ENCODE data around the gene RNF217.

Gene RNF217

DNA sequence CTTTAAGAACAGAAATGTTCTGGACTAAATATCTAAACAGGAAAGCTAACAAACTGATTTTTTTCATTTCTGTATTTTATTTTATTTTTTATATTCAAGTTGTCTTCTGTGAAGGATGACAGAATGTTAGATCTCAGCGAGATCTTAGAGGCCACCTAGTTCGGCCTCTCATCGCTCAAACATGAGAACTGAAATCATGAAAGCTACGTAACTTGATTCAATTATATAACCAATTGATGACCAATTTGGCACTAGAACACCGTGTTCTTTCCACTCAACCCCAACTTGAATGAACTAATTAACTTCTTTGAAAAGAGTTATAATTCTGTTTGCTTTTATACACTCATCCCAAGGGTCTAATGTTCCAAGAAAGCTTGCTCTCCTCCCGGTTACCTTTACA lies 24.6 kb upstream of the RNF217 start (continued):
- TF ChIP-seq PPARA (CRISPR knock-in tag; IDR thresholded peaks at IDR 0.05; ENCODE audit: borderline replicate concordance) = no peak

DNA sequence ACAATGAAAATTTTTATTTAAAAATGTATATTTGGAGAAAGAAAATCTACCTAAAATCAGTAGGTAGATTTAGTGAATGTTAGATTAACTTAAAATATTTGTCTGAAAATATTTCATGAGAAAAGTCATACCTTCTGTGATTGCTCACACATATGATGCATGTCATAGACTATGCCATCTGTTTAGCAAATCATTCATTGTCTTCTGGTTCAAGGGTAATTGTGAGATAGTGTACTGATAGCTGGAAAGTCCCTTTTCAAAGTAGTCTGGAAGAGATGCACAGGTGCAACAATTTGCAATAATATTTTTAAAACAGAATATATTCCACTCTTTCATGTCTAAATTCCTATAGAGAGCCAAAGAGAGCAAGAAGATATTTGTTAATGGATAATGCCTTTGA lies 21.0 kb upstream of the RNF217 start:
- no peak for TF ChIP-seq CSDC2 (CRISPR knock-in tag; IDR thresholded peaks at IDR 0.05)
- TF ChIP-seq, protein P1, sequence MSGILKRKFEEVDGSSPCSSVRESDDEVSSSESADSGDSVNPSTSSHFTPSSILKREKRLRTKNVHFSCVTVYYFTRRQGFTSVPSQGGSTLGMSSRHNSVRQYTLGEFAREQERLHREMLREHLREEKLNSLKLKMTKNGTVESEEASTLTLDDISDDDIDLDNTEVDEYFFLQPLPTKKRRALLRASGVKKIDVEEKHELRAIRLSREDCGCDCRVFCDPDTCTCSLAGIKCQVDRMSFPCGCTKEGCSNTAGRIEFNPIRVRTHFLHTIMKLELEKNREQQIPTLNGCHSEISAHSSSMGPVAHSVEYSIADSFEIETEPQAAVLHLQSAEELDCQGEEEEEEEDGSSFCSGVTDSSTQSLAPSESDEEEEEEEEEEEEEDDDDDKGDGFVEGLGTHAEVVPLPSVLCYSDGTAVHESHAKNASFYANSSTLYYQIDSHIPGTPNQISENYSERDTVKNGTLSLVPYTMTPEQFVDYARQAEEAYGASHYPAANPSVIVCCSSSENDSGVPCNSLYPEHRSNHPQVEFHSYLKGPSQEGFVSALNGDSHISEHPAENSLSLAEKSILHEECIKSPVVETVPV (CRISPR knock-in tag; IDR thresholded peaks at IDR 0.05) = no peak
- no peak for TF ChIP-seq OSR1 (CRISPR knock-in tag; IDR thresholded peaks at IDR 0.05)
- TF ChIP-seq GLIS3 (CRISPR knock-in tag; IDR thresholded peaks at IDR 0.05) = no peak
- no peak for TF ChIP-seq RARB (CRISPR knock-in tag; IDR thresholded peaks at IDR 0.05)
- no peak for TF ChIP-seq ZNF8 (CRISPR knock-in tag; IDR thresholded peaks at IDR 0.05)
- TF ChIP-seq ZC3H10 (CRISPR knock-in tag; IDR thresholded peaks at IDR 0.05) = no peak
- TF ChIP-seq ZFP3 (CRISPR knock-in tag; IDR thresholded peaks at IDR 0.05) = no peak
- TF ChIP-seq, protein P2, sequence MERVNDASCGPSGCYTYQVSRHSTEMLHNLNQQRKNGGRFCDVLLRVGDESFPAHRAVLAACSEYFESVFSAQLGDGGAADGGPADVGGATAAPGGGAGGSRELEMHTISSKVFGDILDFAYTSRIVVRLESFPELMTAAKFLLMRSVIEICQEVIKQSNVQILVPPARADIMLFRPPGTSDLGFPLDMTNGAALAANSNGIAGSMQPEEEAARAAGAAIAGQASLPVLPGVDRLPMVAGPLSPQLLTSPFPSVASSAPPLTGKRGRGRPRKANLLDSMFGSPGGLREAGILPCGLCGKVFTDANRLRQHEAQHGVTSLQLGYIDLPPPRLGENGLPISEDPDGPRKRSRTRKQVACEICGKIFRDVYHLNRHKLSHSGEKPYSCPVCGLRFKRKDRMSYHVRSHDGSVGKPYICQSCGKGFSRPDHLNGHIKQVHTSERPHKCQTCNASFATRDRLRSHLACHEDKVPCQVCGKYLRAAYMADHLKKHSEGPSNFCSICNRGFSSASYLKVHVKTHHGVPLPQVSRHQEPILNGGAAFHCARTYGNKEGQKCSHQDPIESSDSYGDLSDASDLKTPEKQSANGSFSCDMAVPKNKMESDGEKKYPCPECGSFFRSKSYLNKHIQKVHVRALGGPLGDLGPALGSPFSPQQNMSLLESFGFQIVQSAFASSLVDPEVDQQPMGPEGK (CRISPR knock-in tag; IDR thresholded peaks at IDR 0.05; ENCODE audit: borderline replicate concordance) = no peak
- no peak for TF ChIP-seq ESRRG (CRISPR knock-in tag; IDR thresholded peaks at IDR 0.05)
- no peak for ATAC-seq

DNA sequence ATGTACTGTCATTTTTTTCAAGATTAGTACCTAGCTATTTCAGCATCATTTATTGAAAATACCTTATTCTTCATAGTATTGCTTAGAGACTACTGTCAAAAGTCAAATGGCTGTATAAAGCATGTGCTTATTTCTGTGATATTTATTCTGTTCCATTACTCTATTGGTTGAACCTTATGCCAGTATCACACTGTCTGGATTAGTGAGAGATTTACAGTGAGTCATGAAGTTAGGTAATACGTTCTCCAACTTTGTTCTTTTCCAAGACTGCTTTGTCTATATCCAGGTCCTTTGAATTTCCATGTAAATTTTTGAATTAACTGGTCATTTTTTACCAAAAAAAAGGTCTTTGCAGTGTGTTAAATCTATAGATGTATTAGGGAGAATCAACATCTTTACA lies 18.6 kb upstream of the RNF217 start:
- no peak for ATAC-seq
- TF ChIP-seq BACH2 (CRISPR knock-in tag; IDR thresholded peaks at IDR 0.05; ENCODE audit: borderline replicate concordance) (no peak), ZNF8 (CRISPR knock-in tag; IDR thresholded peaks at IDR 0.05) (no peak), TOX (CRISPR knock-in tag; IDR thresholded peaks at IDR 0.05; ENCODE audit: borderline replicate concordance) (no peak)

DNA sequence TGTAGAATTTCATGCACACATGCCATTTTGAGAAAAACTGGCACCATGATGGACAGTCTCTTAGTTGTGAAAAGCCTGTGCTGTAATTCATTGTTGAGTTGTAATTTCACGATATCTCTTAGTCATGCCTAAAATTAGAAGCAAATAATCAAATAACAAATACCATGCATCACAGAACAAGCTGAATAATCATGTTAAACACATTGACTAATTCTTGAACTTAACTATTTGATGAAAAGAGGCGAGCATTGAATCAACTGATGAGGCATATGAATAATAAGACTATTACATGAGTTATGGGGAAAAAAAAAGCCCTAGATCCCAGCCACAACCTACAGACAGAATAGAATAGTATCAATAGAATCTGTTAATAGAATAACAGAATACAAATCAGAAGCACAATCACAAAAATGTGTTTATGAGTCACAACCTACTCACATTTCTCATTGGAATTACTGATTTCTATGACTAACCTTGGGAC lies 14.2 kb upstream of the RNF217 start:
- ATAC-seq = no peak

DNA sequence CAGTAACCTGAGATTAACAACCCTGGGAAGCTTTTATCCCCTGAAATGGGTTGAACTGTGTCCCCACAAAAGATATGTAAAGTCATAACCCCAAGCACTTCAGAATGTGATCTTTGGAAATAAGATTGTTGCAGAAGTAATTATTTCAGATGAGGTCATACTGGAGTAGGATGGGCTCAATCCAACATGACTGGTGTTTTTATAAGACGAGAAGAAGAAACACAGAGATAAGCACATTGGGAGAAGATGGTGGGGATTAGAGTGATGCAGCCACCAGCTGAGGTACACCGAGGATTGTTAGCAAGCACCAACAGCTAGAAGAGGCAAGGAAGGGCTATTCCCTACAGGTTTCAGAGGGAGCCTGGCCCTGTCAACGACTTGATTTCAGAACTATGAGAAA lies 12.5 kb upstream of the RNF217 start:
- TF ChIP-seq, protein P3, sequence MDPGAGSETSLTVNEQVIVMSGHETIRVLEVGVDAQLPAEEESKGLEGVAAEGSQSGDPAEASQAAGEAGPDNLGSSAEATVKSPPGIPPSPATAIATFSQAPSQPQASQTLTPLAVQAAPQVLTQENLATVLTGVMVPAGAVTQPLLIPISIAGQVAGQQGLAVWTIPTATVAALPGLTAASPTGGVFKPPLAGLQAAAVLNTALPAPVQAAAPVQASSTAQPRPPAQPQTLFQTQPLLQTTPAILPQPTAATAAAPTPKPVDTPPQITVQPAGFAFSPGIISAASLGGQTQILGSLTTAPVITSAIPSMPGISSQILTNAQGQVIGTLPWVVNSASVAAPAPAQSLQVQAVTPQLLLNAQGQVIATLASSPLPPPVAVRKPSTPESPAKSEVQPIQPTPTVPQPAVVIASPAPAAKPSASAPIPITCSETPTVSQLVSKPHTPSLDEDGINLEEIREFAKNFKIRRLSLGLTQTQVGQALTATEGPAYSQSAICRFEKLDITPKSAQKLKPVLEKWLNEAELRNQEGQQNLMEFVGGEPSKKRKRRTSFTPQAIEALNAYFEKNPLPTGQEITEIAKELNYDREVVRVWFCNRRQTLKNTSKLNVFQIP (CRISPR knock-in tag; IDR thresholded peaks at IDR 0.05; ENCODE audit: borderline replicate concordance, low read depth) = no peak
- TF ChIP-seq ZNF8 (CRISPR knock-in tag; IDR thresholded peaks at IDR 0.05) (no peak), ESRRG (CRISPR knock-in tag; IDR thresholded peaks at IDR 0.05) (no peak)
- ATAC-seq = no peak

More for the DNA sequence above, 14.2 kb upstream of the RNF217 start:
- TF ChIP-seq RARB (CRISPR knock-in tag; IDR thresholded peaks at IDR 0.05) = no peak
- TF ChIP-seq, protein P1 (CRISPR knock-in tag; IDR thresholded peaks at IDR 0.05) = no peak
- no peak for TF ChIP-seq ZC3H10 (CRISPR knock-in tag; IDR thresholded peaks at IDR 0.05)

DNA sequence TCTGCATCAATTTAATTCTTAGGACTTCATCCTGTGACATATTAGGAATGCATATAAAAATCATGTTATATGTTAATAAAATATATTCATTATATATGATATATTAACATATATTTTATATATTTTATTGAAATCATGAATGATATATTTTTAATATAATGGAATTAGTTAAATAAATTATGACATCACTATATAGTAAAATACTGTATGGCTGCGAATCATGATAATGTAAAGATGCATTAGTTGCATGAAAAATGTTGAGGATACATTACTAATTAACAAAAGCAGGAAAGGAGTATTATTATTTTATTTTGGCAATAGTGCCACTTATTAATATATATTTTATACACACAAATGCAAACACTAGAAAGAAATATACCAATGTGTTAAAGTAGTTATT lies 8.4 kb upstream of the RNF217 start:
- ATAC-seq = no peak
- no peak for TF ChIP-seq ZNF8 (CRISPR knock-in tag; IDR thresholded peaks at IDR 0.05)
- no peak for TF ChIP-seq ZFP3 (CRISPR knock-in tag; IDR thresholded peaks at IDR 0.05)
- TF ChIP-seq, protein P3 (CRISPR knock-in tag; IDR thresholded peaks at IDR 0.05; ENCODE audit: borderline replicate concordance, low read depth) = no peak
- TF ChIP-seq, protein P1 (CRISPR knock-in tag; IDR thresholded peaks at IDR 0.05) = no peak
- TF ChIP-seq ISL1 (CRISPR knock-in tag; IDR thresholded peaks at IDR 0.05) = no peak
- TF ChIP-seq PPARA (CRISPR knock-in tag; IDR thresholded peaks at IDR 0.05; ENCODE audit: borderline replicate concordance) = no peak
- no peak for TF ChIP-seq BACH2 (CRISPR knock-in tag; IDR thresholded peaks at IDR 0.05; ENCODE audit: borderline replicate concordance)
- no peak for TF ChIP-seq GLIS3 (CRISPR knock-in tag; IDR thresholded peaks at IDR 0.05)
- no peak for TF ChIP-seq CSDC2 (CRISPR knock-in tag; IDR thresholded peaks at IDR 0.05)
- TF ChIP-seq, protein P2 (CRISPR knock-in tag; IDR thresholded peaks at IDR 0.05; ENCODE audit: borderline replicate concordance) = no peak
- no peak for TF ChIP-seq RARB (CRISPR knock-in tag; IDR thresholded peaks at IDR 0.05)
- TF ChIP-seq ZNF565 (CRISPR knock-in tag; conservative IDR thresholded peaks at IDR 0.05; ENCODE audit: low read depth) = no peak
- no peak for TF ChIP-seq ZNF70 (CRISPR knock-in tag; IDR thresholded peaks at IDR 0.05)
- no peak for TF ChIP-seq ESRRG (CRISPR knock-in tag; IDR thresholded peaks at IDR 0.05)
- no peak for TF ChIP-seq ARNTL (CRISPR knock-in tag; IDR thresholded peaks at IDR 0.05; ENCODE audit: borderline replicate concordance, low read depth)
- TF ChIP-seq TCF4 (CRISPR knock-in tag; IDR thresholded peaks at IDR 0.05; ENCODE audit: borderline replicate concordance) = no peak

Measured in SK-N-SH treated with all-trans-retinoic acid at 6 μM for 48 hours (cell line).